GM12864 (cell line): ENCODE measurements around the gene MRE11.

Source experiments
- DNase-seq: peaks from one replicate; pipeline ENCODE4 v3.0.0-alpha.2; 2011; ENCODE audit warnings: low read depth
- H3K4me3 ChIP-seq: 2 replicates; pipeline ENCODE4 v1.5.1; 2011; ENCODE audit warnings: mild to moderate bottlenecking, low read depth, low read length, control low read depth
- CTCF ChIP-seq: IDR thresholded peaks from 2 replicates; pipeline ENCODE4 v1.5.1; 2011; ENCODE audit warnings: low read depth, mild to moderate bottlenecking, moderate library complexity, low read length, control low read depth, inconsistent platforms; ENCODE audit errors: missing control alignments

Gene MRE11

GRCh38 chr11:94424662-94425061, 69.0 kb downstream of the MRE11 start:
- no peak for TF ChIP-seq CTCF
- no peak overlapping the region for H3K4me3 ChIP-seq
- no peak for DNase-seq

DNA sequence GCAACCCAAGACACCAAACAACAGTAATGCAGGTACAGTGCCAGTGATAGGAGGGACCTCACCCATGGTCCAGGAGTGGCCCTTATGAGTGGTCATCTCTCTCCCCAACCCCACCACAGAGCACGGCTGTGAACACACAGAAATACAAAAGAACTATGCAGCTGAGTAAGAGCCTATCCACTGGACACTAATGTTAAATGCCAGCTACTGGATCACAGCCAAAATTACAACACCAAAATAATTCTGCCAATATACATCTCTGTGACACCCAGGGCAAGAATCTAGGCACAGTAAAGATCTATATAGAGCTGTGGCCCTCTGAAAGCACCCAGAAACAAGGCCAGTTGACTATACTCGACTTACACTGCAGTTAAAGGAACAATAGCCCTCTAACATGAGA, 69.6 kb downstream of the MRE11 start:
- TF ChIP-seq CTCF: no peak
- H3K4me3 ChIP-seq: no peak overlapping the region
- DNase-seq: no peak

GRCh38 chr11:94423507-94423906, 70.1 kb downstream of the MRE11 start:
- DNase-seq: no peak
- no peak overlapping the region for H3K4me3 ChIP-seq
- TF ChIP-seq CTCF: no peak

DNA sequence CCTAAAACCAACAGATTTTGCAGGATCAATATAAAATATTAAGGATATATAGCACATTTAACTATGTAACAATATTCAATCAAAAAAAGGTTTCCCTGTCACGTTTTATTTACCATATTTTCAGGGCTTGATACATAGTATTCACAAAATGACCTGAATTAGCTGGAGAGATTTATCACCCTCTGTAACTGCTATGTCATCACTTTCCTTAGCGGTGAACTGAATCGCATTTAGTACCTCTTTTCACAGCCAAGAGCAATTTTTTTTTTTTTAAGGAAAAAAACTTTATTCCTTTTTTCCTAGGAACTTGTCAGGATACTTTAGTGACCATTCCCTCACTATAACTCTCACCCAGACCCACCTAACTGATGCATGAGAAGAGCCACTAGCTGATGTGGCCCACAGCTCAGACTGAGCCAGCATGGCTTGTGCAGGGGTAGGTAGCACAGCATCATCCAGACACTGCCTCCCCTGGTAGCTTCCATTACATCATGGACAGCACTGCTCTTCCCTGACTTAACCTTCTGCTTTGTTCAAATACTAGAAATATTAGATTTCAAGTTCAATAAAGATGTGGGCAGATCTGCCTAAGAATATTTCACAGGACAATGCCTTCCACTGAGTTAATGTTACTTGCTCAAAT, 75.4 kb downstream of the MRE11 start:
- DNase-seq: no peak
- TF ChIP-seq CTCF: no peak

DNA sequence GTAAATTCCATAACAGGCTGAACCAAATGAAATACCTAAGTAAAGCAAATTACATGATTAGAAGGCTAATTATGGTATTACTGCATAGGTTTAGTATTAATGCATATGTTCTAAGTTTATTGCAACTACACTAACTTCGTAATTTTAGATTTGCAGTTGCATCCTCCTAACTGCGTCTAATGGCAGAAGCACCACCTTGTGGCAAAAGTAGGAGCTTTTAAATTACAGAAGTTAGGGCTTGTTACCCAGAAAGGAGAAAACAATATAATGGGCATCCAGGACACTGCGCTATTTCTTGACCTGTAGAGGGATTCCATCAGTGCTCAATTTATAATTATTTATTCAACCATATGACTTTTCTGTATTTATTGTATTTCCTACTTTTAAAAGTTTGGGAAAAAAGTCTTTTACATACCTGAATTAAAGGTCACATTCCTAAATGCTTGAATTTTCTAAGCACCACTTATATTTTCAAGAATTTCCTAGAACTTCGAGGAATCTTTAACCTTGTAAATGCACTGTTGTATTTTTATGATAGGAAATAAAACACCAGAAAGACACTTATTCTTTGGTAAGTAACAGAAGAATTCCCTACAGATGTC, 76.2 kb downstream of the MRE11 start:
- TF ChIP-seq CTCF: peak; percentile 16
- DNase-seq: no peak
- no peak overlapping the region for H3K4me3 ChIP-seq

More for the DNA sequence above, 75.4 kb downstream of the MRE11 start:
- no peak overlapping the region for H3K4me3 ChIP-seq

DNA sequence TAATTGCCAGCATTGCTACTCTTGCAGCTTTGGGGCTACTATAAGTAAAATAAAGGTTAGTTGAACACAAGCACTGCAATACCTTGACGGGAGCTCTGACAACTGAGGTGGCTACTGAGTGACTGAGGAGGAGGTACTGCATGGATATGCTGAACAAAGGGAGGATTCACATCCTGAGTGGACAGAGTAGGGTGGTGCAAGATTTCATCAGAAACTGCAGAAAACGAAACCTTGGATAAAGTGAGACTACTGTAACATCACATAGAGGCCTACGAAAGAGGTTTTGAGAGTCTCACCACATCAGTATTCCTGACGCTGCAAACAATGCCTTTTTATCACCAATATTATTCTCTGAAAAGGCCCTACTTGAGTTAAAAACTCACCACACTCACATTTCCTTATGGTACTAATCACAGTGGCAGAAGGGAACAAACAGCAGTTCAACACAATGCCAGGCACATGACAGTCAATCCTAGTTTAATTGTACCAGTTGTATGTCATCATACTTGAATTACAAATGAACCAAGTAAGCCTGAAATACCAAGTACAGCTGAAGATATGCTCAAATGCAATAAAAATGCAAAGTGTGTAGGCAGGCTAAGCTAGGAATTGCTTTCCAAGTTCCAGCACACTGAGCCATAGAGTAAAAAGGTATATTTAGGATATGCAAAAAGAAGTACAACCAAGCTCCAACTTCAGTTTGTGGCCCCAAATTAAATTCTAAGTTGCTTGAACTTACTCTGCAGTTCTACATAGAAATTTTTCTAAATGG, 88.4 kb downstream of the MRE11 start:
- no peak for TF ChIP-seq CTCF
- DNase-seq: no peak

DNA sequence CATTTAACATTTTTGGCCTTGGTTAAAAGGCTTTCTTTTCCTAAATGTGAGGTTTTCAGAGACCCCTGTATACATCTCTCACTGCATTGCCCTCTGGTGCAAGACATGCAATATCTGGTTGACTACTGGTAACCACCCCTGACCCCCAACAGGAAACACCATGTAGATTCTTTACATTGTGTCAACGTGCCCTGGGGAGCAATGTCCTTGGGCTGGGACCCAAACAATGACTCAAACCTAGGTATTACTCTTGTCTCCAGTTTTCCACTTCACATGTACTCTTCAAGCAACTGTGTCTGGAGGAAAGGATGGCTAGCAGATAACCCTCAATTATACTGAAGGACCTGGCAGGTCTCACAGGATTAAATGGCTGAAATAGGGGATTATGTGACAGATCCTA, 91.3 kb downstream of the MRE11 start:
- no peak for DNase-seq
- TF ChIP-seq CTCF: no peak
- no peak overlapping the region for H3K4me3 ChIP-seq

More for the DNA sequence above, 88.4 kb downstream of the MRE11 start:
- no peak overlapping the region for H3K4me3 ChIP-seq
